Ascending aorta (tissue), 2 donors: ENCODE results near the gene KATNAL2. TPM values are rescaled to one million over a fixed set of nuclear protein-coding genes. Genes with fewer than 3 reads are reported as not detected.

Experiments used
- DNase-seq, 2 donors: peaks; one replicate each; pipeline ENCODE4 v3.0.0-alpha.2; 2019; ENCODE audit warnings: low spot score in 2 of 2
- H3K27ac ChIP-seq, 2 donors: fragments of 200-600 bp; sonication (generic); one replicate each; pipeline ENCODE4 v1.5.1; 2016 to 2017; ENCODE audit warnings: mild to moderate bottlenecking in 1 of 2
- H3K27me3 ChIP-seq: fragments of 200-600 bp; sonication (generic); one replicate; pipeline ENCODE4 v1.5.1; 2017
- H3K36me3 ChIP-seq, 2 donors: fragments of 200-600 bp; sonication (generic); one replicate each; pipeline ENCODE4 v1.5.1; 2016
- H3K4me1 ChIP-seq, 2 donors: fragments of 200-600 bp; sonication (generic); one replicate each; pipeline ENCODE4 v1.5.1; 2016 to 2017; ENCODE audit warnings: mild to moderate bottlenecking in 1 of 2
- H3K4me3 ChIP-seq, 2 donors: fragments of 200-600 bp; sonication (generic); one replicate each; pipeline ENCODE4 v1.5.1; 2016 to 2017; ENCODE audit warnings: mild to moderate bottlenecking in 1 of 2
- H3K9me3 ChIP-seq, 2 donors: fragments of 200-600 bp; sonication (generic); one replicate each; pipeline ENCODE4 v1.5.1; 2016
- intact Hi-C: fragments of 100-400 bp; cut with DNase I; formaldehyde crosslinking; loops from one replicate; pipeline ENCODE4 v1.15.1; 2023
- total RNA-seq: library from RNA; depleted of rRNA; stranded (reverse); fragments of >200 nt; gene quantifications from one replicate; pipeline ENCODE4 v1.1.0, GENCODE V29; 2016
- TF ChIP-seq, protein P1 (sequence below), 3 experiments: fragments of 200-600 bp in 2 of 3; fragments of 450-650 bp in 1 of 3; sonication (generic) in 2 of 3; IDR thresholded peaks; one replicate each; pipeline ENCODE4 v1.5.1; 2016 to 2019; ENCODE audit warnings: antibody characterized with exemption in 3 of 3, mild to moderate bottlenecking in 1 of 3, moderate library complexity in 1 of 3

KATNAL2 gene
- total RNA-seq, 1 donor from 2014 or later: not detected

DNA sequence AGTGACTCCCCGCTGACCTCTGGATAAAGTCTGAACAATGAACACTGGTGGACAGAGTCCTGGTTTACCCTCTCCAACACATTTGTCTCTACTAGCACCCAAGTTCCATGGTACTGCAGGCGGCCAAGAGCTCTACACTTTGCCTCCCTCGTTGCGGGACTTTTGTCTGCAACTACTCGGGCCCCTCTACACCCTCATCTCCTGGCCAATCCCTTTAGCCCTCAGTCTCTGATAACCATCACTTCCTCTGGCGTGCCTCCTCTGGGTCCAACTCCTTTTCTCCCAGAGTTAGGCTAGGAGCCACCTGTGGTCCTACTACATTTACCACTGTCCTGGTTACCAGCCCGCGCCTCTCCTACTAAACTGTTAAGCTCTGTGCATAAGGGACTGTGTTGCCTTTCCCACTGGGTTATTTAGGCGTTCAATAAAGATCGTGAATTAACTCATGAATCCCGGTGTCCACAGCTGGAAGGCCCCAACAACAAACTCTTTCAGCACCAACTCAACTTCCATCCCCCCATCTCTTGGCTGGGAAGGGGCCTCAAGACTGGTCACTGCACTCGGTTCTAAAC lies 232.1 kb downstream of the KATNAL2 start:
- peak overlapping the region; percentile 86 to 96 for H3K27ac ChIP-seq
- TF ChIP-seq, protein P1, sequence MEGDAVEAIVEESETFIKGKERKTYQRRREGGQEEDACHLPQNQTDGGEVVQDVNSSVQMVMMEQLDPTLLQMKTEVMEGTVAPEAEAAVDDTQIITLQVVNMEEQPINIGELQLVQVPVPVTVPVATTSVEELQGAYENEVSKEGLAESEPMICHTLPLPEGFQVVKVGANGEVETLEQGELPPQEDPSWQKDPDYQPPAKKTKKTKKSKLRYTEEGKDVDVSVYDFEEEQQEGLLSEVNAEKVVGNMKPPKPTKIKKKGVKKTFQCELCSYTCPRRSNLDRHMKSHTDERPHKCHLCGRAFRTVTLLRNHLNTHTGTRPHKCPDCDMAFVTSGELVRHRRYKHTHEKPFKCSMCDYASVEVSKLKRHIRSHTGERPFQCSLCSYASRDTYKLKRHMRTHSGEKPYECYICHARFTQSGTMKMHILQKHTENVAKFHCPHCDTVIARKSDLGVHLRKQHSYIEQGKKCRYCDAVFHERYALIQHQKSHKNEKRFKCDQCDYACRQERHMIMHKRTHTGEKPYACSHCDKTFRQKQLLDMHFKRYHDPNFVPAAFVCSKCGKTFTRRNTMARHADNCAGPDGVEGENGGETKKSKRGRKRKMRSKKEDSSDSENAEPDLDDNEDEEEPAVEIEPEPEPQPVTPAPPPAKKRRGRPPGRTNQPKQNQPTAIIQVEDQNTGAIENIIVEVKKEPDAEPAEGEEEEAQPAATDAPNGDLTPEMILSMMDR (IDR thresholded peaks at IDR 0.05): no peak
- no peaks in the 10 kb centered on the region for H3K27me3 ChIP-seq
- H3K4me3 ChIP-seq: peak overlapping the region; percentile 72 to 98
- DNase-seq: no peak
- intact Hi-C loops: loop anchor here (1.0 to 10.0 kb wide), 3 partner anchors 27 to 1045 kb away; partner anchors contain the start of genes HAUS1, IER3IP1 and SMAD2
- H3K4me1 ChIP-seq: peaks cover 6 to 10% of the 10 kb centered on the region in 2 donors
- peaks cover 1 to 7% of the 10 kb centered on the region in 2 donors for H3K36me3 ChIP-seq
- H3K9me3 ChIP-seq: no peaks in the 10 kb centered on the region

DNA sequence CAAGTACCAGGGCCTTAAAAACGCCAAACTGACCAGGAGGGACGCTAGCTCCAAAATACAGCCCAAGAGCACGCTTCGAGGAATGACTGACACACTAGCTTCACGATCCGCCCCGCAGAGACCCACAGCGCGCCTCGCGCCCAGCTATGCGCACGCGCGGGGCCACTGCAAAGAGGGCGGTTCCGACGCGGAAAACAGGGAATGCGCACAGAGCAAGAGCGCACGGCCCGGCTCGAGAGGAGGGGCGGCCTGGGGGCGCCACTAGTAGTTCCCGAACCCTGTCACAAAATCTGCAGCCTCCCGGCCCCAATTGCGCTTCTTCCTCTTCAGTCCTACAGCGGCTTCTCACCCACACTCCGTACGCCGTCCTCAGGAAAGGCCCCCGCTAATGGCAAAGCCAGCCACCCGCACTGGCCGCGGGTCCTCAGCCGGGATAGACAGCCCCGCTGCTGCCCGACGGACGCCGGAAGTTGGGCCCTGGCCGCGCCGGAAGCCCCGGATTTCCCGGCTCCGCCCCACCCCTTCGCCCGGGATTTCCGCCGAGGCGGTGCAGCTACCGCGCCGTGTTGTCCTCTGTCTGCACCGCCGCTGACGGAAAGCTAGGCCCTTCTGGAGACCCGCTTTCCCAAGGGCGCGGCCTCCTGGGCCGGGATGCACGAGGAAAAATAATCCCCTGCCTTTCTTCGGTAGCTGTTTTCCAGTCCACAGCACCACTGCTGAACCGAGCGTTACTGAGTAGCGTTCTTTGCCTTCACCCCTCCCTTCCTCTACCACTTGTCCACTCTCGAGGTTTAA lies 232.8 kb downstream of the KATNAL2 start, which contains the start of gene HDHD2:
Gene HDHD2, minus strand, starts transcription at position 472 of the 795 bp plus-strand sequence. CDS start 14,061 bp downstream, outside the sequence.
- TF ChIP-seq, protein P1 (IDR thresholded peaks at IDR 0.05): no peak
- Histone ChIP-seq H3K27me3 (no peaks in the 10 kb centered on the region), H3K36me3 (peaks cover 5 to 12% of the 10 kb centered on the region in 2 donors), H3K27ac (peak within 1 kb of the TSS; percentile 86 to 96), H3K4me1 (peaks cover 6 to 10% of the 10 kb centered on the region in 2 donors), H3K4me3 (peak within 1 kb of the TSS; percentile 72 to 98), H3K9me3 (no peaks in the 10 kb centered on the region)
- peak; percentile 18 to 88 for DNase-seq
- intact Hi-C loops: loop anchor here (1.0 to 10.0 kb wide), 3 partner anchors 26 to 1045 kb away; partner anchors contain the start of genes HAUS1, IER3IP1 and SMAD2

DNA sequence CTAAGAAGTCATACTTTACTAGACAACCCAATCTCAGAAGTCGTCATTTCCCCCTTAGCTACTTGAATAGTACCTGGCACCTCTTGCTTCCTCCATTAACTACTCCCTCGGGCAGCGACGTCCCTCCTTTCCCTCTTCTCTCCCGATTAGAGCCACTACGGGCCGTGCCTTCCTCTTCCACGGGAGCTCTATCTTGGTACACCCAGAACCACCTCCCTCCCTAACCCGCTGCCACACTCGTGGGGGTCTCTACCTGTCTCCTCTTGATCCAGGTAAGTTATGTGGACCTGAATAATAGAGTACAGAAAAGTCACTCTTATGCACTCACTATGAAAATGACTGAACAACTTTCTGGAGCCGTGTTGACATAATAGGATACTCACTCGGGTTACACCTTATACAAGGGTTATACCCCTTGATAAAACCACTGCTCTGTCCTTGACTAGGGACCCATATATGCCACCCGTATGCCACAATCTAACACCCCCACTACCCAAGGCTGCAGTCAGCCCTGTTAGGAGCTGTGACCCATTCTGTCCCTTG lies 233.5 kb downstream of the KATNAL2 start:
- peak overlapping the region; percentile 86 to 96 for H3K27ac ChIP-seq
- no peaks in the 10 kb centered on the region for H3K27me3 ChIP-seq
- H3K9me3 ChIP-seq: no peaks in the 10 kb centered on the region
- H3K4me1 ChIP-seq: peaks cover 6 to 10% of the 10 kb centered on the region in 2 donors
- TF ChIP-seq, protein P1 (IDR thresholded peaks at IDR 0.05): no peak
- peak overlapping the region; percentile 72 to 98 for H3K4me3 ChIP-seq
- intact Hi-C loops: loop anchor here (1.0 to 10.0 kb wide), 3 partner anchors 25 to 1046 kb away; partner anchors contain the start of genes HAUS1, IER3IP1 and SMAD2
- no peak for DNase-seq
- peaks cover 5 to 14% of the 10 kb centered on the region in 2 donors for H3K36me3 ChIP-seq

DNA sequence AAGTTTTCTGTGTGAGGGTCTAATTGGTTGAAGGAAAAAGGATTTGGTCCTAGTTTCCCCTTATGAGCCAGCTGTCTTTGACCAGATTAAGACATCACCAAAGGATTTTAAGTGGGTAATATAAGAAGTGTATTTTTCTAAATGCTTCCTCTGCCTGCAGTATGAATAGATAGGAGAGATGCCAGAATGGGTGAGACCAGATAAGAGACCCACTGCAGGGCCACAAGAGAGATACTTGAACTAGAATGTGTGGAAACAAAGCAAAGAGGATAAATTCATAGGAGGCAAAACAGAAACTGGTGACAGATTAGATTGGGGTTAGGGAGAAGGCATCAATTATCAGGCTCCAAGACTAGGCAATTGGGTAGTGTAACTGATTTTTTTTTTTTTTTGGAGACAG lies 234.0 kb downstream of the KATNAL2 start:
- TF ChIP-seq, protein P1 (IDR thresholded peaks at IDR 0.05): no peak
- H3K36me3 ChIP-seq: peaks cover 5 to 14% of the 10 kb centered on the region in 2 donors
- H3K4me3 ChIP-seq: peak overlapping the region in 1 of 2 donors; percentile 98
- H3K27me3 ChIP-seq: no peaks in the 10 kb centered on the region
- peaks cover 6 to 10% of the 10 kb centered on the region in 2 donors for H3K4me1 ChIP-seq
- no peaks in the 10 kb centered on the region for H3K9me3 ChIP-seq
- intact Hi-C loops: loop anchor here (10.0 kb wide), 2 partner anchors 783 to 1047 kb away; partner anchors contain the start of genes HAUS1 and SMAD2
- H3K27ac ChIP-seq: peak overlapping the region; percentile 86 to 96
- DNase-seq: no peak

Other genes starting within 250 kb of the KATNAL2 start
- 0.11 TPM for gene ST8SIA5, start 160.5 kb upstream of the KATNAL2 start, total RNA-seq
- gene PIAS2, start 95 bp upstream of the KATNAL2 start, total RNA-seq: 54.5 TPM
- not detected for gene ELOA2, start 118.0 kb downstream of the KATNAL2 start, total RNA-seq
- 3.5 TPM for gene HDHD2, start 232.9 kb downstream of the KATNAL2 start, total RNA-seq